ENCODE results near the gene ARHGAP4.

ARHGAP4 gene

GRCh38 chrX:153963546-153963945, 37.5 kb upstream of the ARHGAP4 start:
- no peak overlapping the region for H3K4me3 ChIP-seq (replicated peaks; ENCODE audit: low read depth, low read length)
- TF ChIP-seq, protein P1, sequence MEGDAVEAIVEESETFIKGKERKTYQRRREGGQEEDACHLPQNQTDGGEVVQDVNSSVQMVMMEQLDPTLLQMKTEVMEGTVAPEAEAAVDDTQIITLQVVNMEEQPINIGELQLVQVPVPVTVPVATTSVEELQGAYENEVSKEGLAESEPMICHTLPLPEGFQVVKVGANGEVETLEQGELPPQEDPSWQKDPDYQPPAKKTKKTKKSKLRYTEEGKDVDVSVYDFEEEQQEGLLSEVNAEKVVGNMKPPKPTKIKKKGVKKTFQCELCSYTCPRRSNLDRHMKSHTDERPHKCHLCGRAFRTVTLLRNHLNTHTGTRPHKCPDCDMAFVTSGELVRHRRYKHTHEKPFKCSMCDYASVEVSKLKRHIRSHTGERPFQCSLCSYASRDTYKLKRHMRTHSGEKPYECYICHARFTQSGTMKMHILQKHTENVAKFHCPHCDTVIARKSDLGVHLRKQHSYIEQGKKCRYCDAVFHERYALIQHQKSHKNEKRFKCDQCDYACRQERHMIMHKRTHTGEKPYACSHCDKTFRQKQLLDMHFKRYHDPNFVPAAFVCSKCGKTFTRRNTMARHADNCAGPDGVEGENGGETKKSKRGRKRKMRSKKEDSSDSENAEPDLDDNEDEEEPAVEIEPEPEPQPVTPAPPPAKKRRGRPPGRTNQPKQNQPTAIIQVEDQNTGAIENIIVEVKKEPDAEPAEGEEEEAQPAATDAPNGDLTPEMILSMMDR (IDR thresholded peaks at IDR 0.05; ENCODE audit: low read length, missing control alignments) = no peak
- DNase-seq (ENCODE audit: low read depth) = no peak

- TF ChIP-seq, protein P1 (IDR thresholded peaks at IDR 0.05; ENCODE audit: low read length, missing control alignments) = no peak
- DNase-seq (ENCODE audit: low read depth) = no peak
- H3K4me3 ChIP-seq (replicated peaks; ENCODE audit: low read depth, low read length) = no peak overlapping the region
Observed at GRCh38 chrX:153961292-153961691, 35.2 kb upstream of the ARHGAP4 start.

DNA sequence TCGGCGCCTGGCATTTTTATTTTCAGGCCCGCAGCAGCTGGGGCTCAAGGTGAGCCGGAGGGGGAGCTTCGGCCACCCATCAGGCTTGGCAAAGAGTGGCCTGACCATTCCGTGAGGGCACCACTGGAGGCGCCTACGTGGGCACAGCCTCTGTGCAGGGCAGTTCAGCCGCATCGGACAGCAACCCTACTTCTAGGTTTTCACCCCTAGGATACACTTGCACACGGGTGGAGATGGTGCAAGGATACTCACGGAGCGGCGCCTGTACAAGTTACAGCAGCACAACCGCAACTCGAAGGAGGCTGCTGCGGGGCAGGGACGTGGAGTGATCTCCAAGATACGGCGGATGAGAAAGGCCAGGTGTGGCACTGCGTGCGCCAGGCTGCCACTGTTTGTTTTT, 34.7 kb upstream of the ARHGAP4 start:
- TF ChIP-seq, protein P1 (IDR thresholded peaks at IDR 0.05; ENCODE audit: low read length, missing control alignments) = no peak
- DNase-seq (ENCODE audit: low read depth) = no peak
- no peak overlapping the region for H3K4me3 ChIP-seq (replicated peaks; ENCODE audit: low read depth, low read length)

DNA sequence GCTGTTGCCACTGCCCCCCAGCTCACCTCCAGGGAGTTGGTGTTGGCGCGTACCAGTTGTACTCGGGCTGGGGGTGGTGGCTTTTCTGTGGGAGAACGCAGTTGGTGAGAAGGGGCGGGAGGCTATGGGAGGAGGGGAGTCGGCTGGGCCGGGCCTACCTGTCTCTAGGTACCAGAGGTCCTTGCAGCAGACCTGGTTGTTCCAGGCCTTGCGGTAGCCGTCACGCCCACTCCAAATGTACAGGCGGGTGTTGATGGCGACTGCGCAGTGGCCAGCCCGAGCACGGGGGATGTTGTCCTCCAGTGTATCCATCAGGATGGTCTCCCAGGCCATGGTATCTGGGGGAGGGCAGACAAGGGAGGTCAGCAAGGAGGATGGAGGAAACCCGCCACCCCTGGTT, 34.0 kb upstream of the ARHGAP4 start:
- no peak overlapping the region for H3K4me3 ChIP-seq (replicated peaks; ENCODE audit: low read depth, low read length)
- TF ChIP-seq, protein P1 (IDR thresholded peaks at IDR 0.05; ENCODE audit: low read length, missing control alignments) = no peak
- no peak for DNase-seq (ENCODE audit: low read depth)

GRCh38 chrX:153959649-153960048, 33.6 kb upstream of the ARHGAP4 start:
- no peak overlapping the region for H3K4me3 ChIP-seq (replicated peaks; ENCODE audit: low read depth, low read length)
- TF ChIP-seq, protein P1 (IDR thresholded peaks at IDR 0.05; ENCODE audit: low read length, missing control alignments) = no peak
- no peak for DNase-seq (ENCODE audit: low read depth)

GRCh38 chrX:153958605-153959004, 32.5 kb upstream of the ARHGAP4 start:
- no peak overlapping the region for H3K4me3 ChIP-seq (replicated peaks; ENCODE audit: low read depth, low read length)
- DNase-seq (ENCODE audit: low read depth) = no peak
- TF ChIP-seq, protein P1 (IDR thresholded peaks at IDR 0.05; ENCODE audit: low read length, missing control alignments) = no peak

DNA sequence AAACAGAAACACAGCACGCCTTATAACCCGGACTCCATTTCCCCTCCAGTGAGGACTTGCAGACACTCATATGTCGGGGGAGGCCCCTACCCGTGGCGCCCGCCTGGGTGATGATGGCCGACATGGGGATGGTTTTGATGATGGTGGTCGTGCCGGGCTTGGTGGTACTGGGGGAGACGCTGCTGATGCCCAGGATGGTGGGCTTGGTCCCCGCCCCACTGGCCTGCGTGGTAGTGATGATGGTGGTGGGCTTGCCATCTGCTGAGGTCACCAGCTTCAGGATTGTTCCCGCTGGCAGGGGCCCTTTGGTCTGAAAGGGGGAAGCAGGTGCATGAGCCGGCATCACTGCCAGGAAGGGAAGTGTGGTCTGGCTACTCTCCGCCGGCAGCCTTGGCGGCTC, 31.2 kb upstream of the ARHGAP4 start:
- no peak overlapping the region for H3K4me3 ChIP-seq (replicated peaks; ENCODE audit: low read depth, low read length)
- DNase-seq (ENCODE audit: low read depth) = no peak
- TF ChIP-seq, protein P1 (IDR thresholded peaks at IDR 0.05; ENCODE audit: low read length, missing control alignments) = no peak
